IMR-90 (cell line): ENCODE measurements around the gene ASAP2. TPM values are rescaled to one million over a fixed set of nuclear protein-coding genes. Genes with fewer than 3 reads are reported as not detected.

Experiments
- ATAC-seq: fragments of 200-7000 bp; cut with Tn5 transposase; 2 replicates; pipeline ENCODE4 v1.9.1; 2020; ENCODE audit warnings: low read depth, mild to moderate bottlenecking, moderate library complexity
- BruUV-seq: library from RNA; stranded (reverse); fragments of 400-500 nt; replicated peaks from 2 replicates; lab custom pipeline; 2021; lab: Mats Ljungman, UMichigan
- CTCF ChIA-PET: fragments of 300-600 bp; formaldehyde crosslinking; extraction: SDS; loops from one replicate; lab custom pipeline; 2021; ENCODE audit warnings: antibody characterized with exemption; lab: Yijun Ruan, JAX
- POLR2A ChIA-PET: fragments of 300-600 bp; sonication (Branson Sonifier 250); formaldehyde crosslinking; loops from one replicate; lab custom pipeline; 2022; ENCODE audit warnings: antibody characterized with exemption; ENCODE audit not compliant: unreplicated experiment; lab: Charles Lee
- DNase-seq: peaks from one replicate; pipeline ENCODE4 v3.0.0; 2013
- H2AFZ ChIP-seq: replicated peaks from 2 replicates; pipeline ENCODE3; 2013; ENCODE audit warnings: low read length, mild to moderate bottlenecking; ENCODE audit not compliant: poor library complexity
- H2AK5ac ChIP-seq: 2 replicates; pipeline ENCODE4 v1.6.1; 2013; ENCODE audit warnings: low read depth, low read length, inconsistent platforms
- H2AK9ac ChIP-seq: replicated peaks from 2 replicates; pipeline ENCODE3; 2013; ENCODE audit warnings: mild to moderate bottlenecking, low read depth, low read length, moderate library complexity; ENCODE audit not compliant: poor library complexity
- H2BK120ac ChIP-seq: 2 replicates; pipeline ENCODE4 v1.6.1; 2013; ENCODE audit warnings: low read depth, low read length, inconsistent platforms
- H2BK15ac ChIP-seq: 3 replicates; pipeline ENCODE4 v1.6.1; 2013; ENCODE audit warnings: low read depth, low read length, inconsistent platforms
- H2BK20ac ChIP-seq: 2 replicates; pipeline ENCODE4 v1.6.1; 2013; ENCODE audit warnings: low read depth, mild to moderate bottlenecking, inconsistent platforms, low read length, moderate library complexity
- H2BK5ac ChIP-seq: 2 replicates; pipeline ENCODE4 v1.6.1; 2013; ENCODE audit warnings: mild to moderate bottlenecking, low read depth, low read length, inconsistent platforms; ENCODE audit not compliant: poor library complexity, severe bottlenecking
- H3K14ac ChIP-seq: replicated peaks from 2 replicates; pipeline ENCODE4 v1.6.1; 2013; ENCODE audit warnings: low read depth, low read length, inconsistent platforms
- H3K18ac ChIP-seq: 2 replicates; pipeline ENCODE4 v1.6.1; 2013; ENCODE audit warnings: low read depth, low read length, control low read depth
- H3K23ac ChIP-seq: 2 replicates; pipeline ENCODE4 v1.6.1; 2013; ENCODE audit warnings: low read depth, low read length, inconsistent platforms
- H3K27ac ChIP-seq: 2 replicates; pipeline ENCODE4 v1.5.1; 2013; ENCODE audit warnings: mild to moderate bottlenecking, control low read depth, low read length; ENCODE audit not compliant: insufficient read depth
- H3K27me3 ChIP-seq: 2 replicates; pipeline ENCODE4 v1.6.1; 2013; ENCODE audit warnings: low read length; ENCODE audit not compliant: control insufficient read depth, insufficient read depth
- H3K36me3 ChIP-seq: 2 replicates; pipeline ENCODE4 v1.6.1; 2013; ENCODE audit warnings: low read length, mixed read lengths; ENCODE audit not compliant: control insufficient read depth, insufficient read depth
- H3K4ac ChIP-seq: 2 replicates; pipeline ENCODE4 v1.6.1; 2013; ENCODE audit warnings: low read depth, low read length, inconsistent platforms
- H3K4me1 ChIP-seq: 2 replicates; pipeline ENCODE4 v1.6.1; 2013; ENCODE audit warnings: low read length, mixed read lengths; ENCODE audit not compliant: control insufficient read depth, insufficient read depth
- H3K4me2 ChIP-seq: 2 replicates; pipeline ENCODE4 v1.6.1; 2013; ENCODE audit warnings: low read depth, mild to moderate bottlenecking, control low read depth, low read length, moderate library complexity
- H3K4me3 ChIP-seq: 2 replicates; pipeline ENCODE4 v1.5.1; 2013; ENCODE audit warnings: low read depth, mild to moderate bottlenecking, control low read depth, low read length, moderate library complexity; ENCODE audit not compliant: insufficient read depth
- H3K56ac ChIP-seq: 2 replicates; pipeline ENCODE4 v1.6.1; 2013; ENCODE audit warnings: low read length, inconsistent platforms; ENCODE audit not compliant: insufficient read depth; ENCODE audit errors: extremely low read depth
- H3K79me1 ChIP-seq, 2 experiments: 2 replicates each; pipeline ENCODE4 v1.6.1; 2013; ENCODE audit warnings: low read length in 2 of 2, inconsistent platforms in 1 of 2, low read depth in 1 of 2
- H3K9ac ChIP-seq: 2 replicates; pipeline ENCODE4 v1.6.1; 2013; ENCODE audit warnings: low read depth, low read length, control low read depth
- H3K9me1 ChIP-seq: 2 replicates; pipeline ENCODE4 v1.6.1; 2013; ENCODE audit warnings: low read length, inconsistent platforms; ENCODE audit not compliant: insufficient read depth
- H3K9me3 ChIP-seq: 2 replicates; pipeline ENCODE4 v1.6.1; 2013; ENCODE audit warnings: low read length; ENCODE audit not compliant: control insufficient read depth, insufficient read depth
- H4K20me1 ChIP-seq: 2 replicates; pipeline ENCODE4 v1.6.1; 2013; ENCODE audit warnings: low read length, inconsistent platforms; ENCODE audit not compliant: insufficient read depth
- H4K5ac ChIP-seq: 2 replicates; pipeline ENCODE4 v1.6.1; 2013; ENCODE audit warnings: mild to moderate bottlenecking, low read depth, low read length, control low read depth
- H4K8ac ChIP-seq, 2 experiments: 2 replicates each; pipeline ENCODE4 v1.6.1; 2013; ENCODE audit warnings: low read depth in 2 of 2, low read length in 2 of 2, control low read depth in 1 of 2, inconsistent platforms in 1 of 2
- H4K91ac ChIP-seq: 2 replicates; pipeline ENCODE4 v1.6.1; 2013; ENCODE audit warnings: low read depth, low read length, inconsistent platforms; ENCODE audit not compliant: insufficient read depth
- CEBPB ChIP-seq: IDR thresholded peaks from 2 replicates; pipeline ENCODE4 v1.6.1; 2012; ENCODE audit warnings: low read depth, low read length, improper control_type of control experiment
- ELK1 ChIP-seq: fragments of 150-350 bp; IDR thresholded peaks from 2 replicates; pipeline ENCODE4 v1.6.1; 2016; ENCODE audit warnings: low read depth, mild to moderate bottlenecking, low read length, moderate library complexity, borderline replicate concordance
- FOS ChIP-seq: fragments of 150-350 bp; IDR thresholded peaks from 2 replicates; pipeline ENCODE4 v1.6.1; 2016; ENCODE audit warnings: low read depth, low read length
- MAFK ChIP-seq: IDR thresholded peaks from 2 replicates; pipeline ENCODE4 v1.6.1; 2012; ENCODE audit warnings: low read depth, low read length, improper control_type of control experiment
- MAZ ChIP-seq: IDR thresholded peaks from 2 replicates; pipeline ENCODE4 v1.6.1; 2012; ENCODE audit warnings: low read depth, mild to moderate bottlenecking, low read length, improper control_type of control experiment, moderate library complexity, borderline replicate concordance
- NFE2L2 ChIP-seq: fragments of 150-350 bp; IDR thresholded peaks from 2 replicates; pipeline ENCODE4 v1.6.1; 2016; ENCODE audit warnings: low read depth, mild to moderate bottlenecking, low read length
- POLR2A ChIP-seq: IDR thresholded peaks from 2 replicates; pipeline ENCODE4 v1.6.1; 2012; ENCODE audit warnings: mild to moderate bottlenecking, low read depth, low read length
- RAD21 ChIP-seq: IDR thresholded peaks from 2 replicates; pipeline ENCODE4 v1.6.1; 2012; ENCODE audit warnings: low read length, improper control_type of control experiment
- RCOR1 ChIP-seq: IDR thresholded peaks from 2 replicates; pipeline ENCODE4 v1.6.1; 2012; ENCODE audit warnings: mild to moderate bottlenecking, low read length, improper control_type of control experiment; ENCODE audit not compliant: insufficient replicate concordance
- RFX5 ChIP-seq: IDR thresholded peaks from 2 replicates; pipeline ENCODE4 v1.8.0; 2012; ENCODE audit warnings: low read depth, mild to moderate bottlenecking, low read length, moderate library complexity
- SMC3 ChIP-seq: fragments of 150-350 bp; IDR thresholded peaks from 2 replicates; pipeline ENCODE4 v1.6.1; 2016; ENCODE audit warnings: low read depth, mild to moderate bottlenecking, antibody characterized with exemption, low read length, moderate library complexity
- WGBS, 2 experiments: methylation state at CpG; one replicate each; pipeline versions ENCODE4 v1.1.5 to v1.1.7; 2013; ENCODE audit warnings: missing lambda C conversion rate in 2 of 2; ENCODE audit not compliant: insufficient read length in 1 of 2; ENCODE audit errors: extremely low coverage in 2 of 2; 5-methylcytosine and 5-hydroxymethylcytosine counted together
- dilution Hi-C: fragments of 300-500 bp; cut with HindIII; formaldehyde crosslinking; loops from one replicate; pipeline ENCODE4 v1.14.3; 2018; ENCODE audit warnings: low sequenced_read_pairs; ENCODE audit not compliant: unreplicated experiment
- in situ Hi-C: fragments of 300-500 bp; cut with MboI; formaldehyde crosslinking; loops from 3 replicates; pipeline ENCODE4 v1.14.3; 2019; ENCODE audit warnings: low sequenced_read_pairs, inconsistent platforms, mixed read lengths
- intact Hi-C: fragments of 100-400 bp; cut with micrococcal nuclease; formaldehyde crosslinking; loops from 2 replicates; pipeline ENCODE4 v1.10.0; 2022
- polyA plus RNA-seq, 3 experiments: library from polyadenylated mRNA; depleted of rRNA; stranded (reverse); fragments of >200 nt; gene quantifications; 2 replicates each; pipeline ENCODE4 v1.2.3, GENCODE V29; 2012; ENCODE audit warnings: low replicate concordance in 1 of 3
- total RNA-seq: library from RNA; depleted of rRNA; stranded (reverse); fragments of >200 nt; gene quantifications from 2 replicates; pipeline ENCODE4 v1.2.3, GENCODE V29; 2012
- TF ChIP-seq, protein P1 (sequence below): conservative IDR thresholded peaks from 2 replicates; pipeline ENCODE4 v1.5.1; 2012; ENCODE audit warnings: mild to moderate bottlenecking, low read depth, low read length, improper control_type of control experiment

The ASAP2 gene
- total and polyA plus RNA-seq, 2 of the 4 experiments (the other 2 are of a cell fraction): 19.7 to 28.1 TPM

DNA sequence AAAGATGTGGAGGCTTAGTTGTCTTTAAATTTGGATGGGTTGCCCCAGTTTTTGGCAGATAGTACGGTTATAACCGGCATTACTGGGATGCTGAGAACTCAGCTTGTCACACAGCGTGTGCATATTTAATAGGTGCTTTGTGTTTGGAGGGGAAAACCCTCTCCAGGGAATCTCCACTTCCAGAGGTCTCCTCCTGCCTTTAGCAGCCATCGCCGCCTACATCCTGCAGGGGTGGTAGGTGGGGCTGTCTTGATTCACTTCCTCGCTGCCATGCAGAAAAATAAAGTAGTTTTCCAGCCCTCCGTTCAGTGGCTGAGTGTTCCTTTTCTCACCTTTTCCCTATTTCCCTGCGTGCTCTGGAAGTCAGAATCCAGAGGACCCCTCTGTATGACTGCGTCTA lies 140.3 kb downstream of the ASAP2 start:
- ChIA-PET POLR2A (no interaction called here), CTCF (no interaction called here)
- Histone ChIP-seq H2BK5ac (no peak overlapping the region), H4K91ac (no peak overlapping the region), H3K4me2 (no peak overlapping the region), H3K4ac (no peak overlapping the region), H4K5ac (peak overlapping the region; percentile 26; the same call in 1 of the 2 replicates), H3K27me3 (no peaks in the 10 kb centered on the region), H3K56ac (no peak overlapping the region), H3K9ac (no peak overlapping the region), H3K79me1 (peaks cover 15 to 65% of the 10 kb centered on the region in 2 experiments), H4K20me1 (no peaks in the 10 kb centered on the region), H4K8ac (0 out of 4 replicates have a peak overlapping the region, but pooled peaks of 1 of the 2 experiments have one; percentile 40), H3K36me3 (peaks cover 31% of the 10 kb centered on the region), H3K4me3 (no peak overlapping the region), H2AK9ac (no peak overlapping the region), H3K27ac (no peak overlapping the region), H3K9me3 (no peaks in the 10 kb centered on the region), H2BK15ac (no peak overlapping the region), H2AK5ac (no peak overlapping the region), H3K14ac (no peak overlapping the region), H2BK120ac (no peak overlapping the region), H2AFZ (no peak overlapping the region), H3K18ac (no peak overlapping the region), H3K4me1 (peaks cover 4% of the 10 kb centered on the region), H2BK20ac (no peak overlapping the region), H3K9me1 (peaks cover 22% of the 10 kb centered on the region), H3K23ac (no peak overlapping the region)
- whole genome bisulfite sequencing, 2 experiments: no CpG with 5 or more reads among the region's 9 CpGs
- no peak for DNase-seq
- BruUV-seq: no TSS peak
- intact Hi-C loops (no loop called here), dilution Hi-C loops (no loop called here), in situ Hi-C loops (loop anchor here (25.0 kb wide), 1 partner anchor 485 kb away; no protein-coding TSS in a partner anchor)
- no peak for TF ChIP-seq SMC3
- no peak for TF ChIP-seq RAD21
- no peak for TF ChIP-seq RCOR1
- TF ChIP-seq RFX5: no peak
- TF ChIP-seq MAZ: no peak
- TF ChIP-seq, protein P1, sequence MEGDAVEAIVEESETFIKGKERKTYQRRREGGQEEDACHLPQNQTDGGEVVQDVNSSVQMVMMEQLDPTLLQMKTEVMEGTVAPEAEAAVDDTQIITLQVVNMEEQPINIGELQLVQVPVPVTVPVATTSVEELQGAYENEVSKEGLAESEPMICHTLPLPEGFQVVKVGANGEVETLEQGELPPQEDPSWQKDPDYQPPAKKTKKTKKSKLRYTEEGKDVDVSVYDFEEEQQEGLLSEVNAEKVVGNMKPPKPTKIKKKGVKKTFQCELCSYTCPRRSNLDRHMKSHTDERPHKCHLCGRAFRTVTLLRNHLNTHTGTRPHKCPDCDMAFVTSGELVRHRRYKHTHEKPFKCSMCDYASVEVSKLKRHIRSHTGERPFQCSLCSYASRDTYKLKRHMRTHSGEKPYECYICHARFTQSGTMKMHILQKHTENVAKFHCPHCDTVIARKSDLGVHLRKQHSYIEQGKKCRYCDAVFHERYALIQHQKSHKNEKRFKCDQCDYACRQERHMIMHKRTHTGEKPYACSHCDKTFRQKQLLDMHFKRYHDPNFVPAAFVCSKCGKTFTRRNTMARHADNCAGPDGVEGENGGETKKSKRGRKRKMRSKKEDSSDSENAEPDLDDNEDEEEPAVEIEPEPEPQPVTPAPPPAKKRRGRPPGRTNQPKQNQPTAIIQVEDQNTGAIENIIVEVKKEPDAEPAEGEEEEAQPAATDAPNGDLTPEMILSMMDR: no peak
- TF ChIP-seq MAFK: no peak
- TF ChIP-seq NFE2L2: no peak
- TF ChIP-seq POLR2A: no peak
- no peak for TF ChIP-seq ELK1
- no peak for TF ChIP-seq FOS
- TF ChIP-seq CEBPB: no peak
- ATAC-seq: no peak
